BE2C (cell line): ENCODE data around the gene MID1.
A peak's percentile ranks its signal among the peaks of the same experiment; 100 is the strongest.

ENCODE experiments used
- DNase-seq: peaks from one replicate; pipeline ENCODE4 v3.0.0-alpha.2; 2020
- H3K27me3 ChIP-seq: fragments of 250-450 bp; sonication (Bioruptor Pico); 2 replicates; pipeline ENCODE4 v1.5.1; 2020; ENCODE audit warnings: mild to moderate bottlenecking
- H3K36me3 ChIP-seq: fragments of 250-450 bp; sonication (Bioruptor Pico); 2 replicates; pipeline ENCODE4 v1.5.1; 2020; ENCODE audit warnings: mild to moderate bottlenecking
- H3K4me1 ChIP-seq: fragments of 250-450 bp; sonication (Bioruptor Pico); 2 replicates; pipeline ENCODE4 v1.5.1; 2020
- H3K4me3 ChIP-seq: 2 replicates; pipeline ENCODE4 v1.5.1; 2011; ENCODE audit warnings: low read depth, low read length
- H3K9me3 ChIP-seq: fragments of 250-450 bp; sonication (Bioruptor Pico); 2 replicates; pipeline ENCODE4 v1.5.1; 2020
- TF ChIP-seq, protein P1 (sequence below): IDR thresholded peaks from 2 replicates; pipeline ENCODE4 v1.5.1; 2012; ENCODE audit warnings: mild to moderate bottlenecking, low read depth, low read length

The MID1 gene

DNA sequence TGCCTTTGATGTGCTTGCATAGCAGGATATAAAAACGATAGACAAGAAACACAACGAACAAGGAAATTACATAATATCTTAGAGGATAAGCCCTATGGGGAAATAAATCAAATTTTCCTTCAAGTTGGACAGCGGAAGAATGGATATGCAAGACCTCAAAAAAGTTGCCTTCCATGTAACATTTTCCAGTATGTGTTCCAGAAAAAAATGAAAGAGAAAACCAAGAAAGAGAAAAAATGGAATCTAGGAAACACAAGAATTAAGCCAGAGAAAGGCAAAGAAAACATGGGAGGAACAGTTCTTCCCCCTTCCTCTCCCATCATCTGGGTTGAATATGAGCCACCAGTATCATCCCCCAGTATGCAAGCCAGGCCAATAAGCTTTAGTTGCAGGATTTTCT is 34.6 kb upstream of the MID1 start:
- H3K9me3 ChIP-seq: no peaks in the 10 kb centered on the region
- H3K27me3 ChIP-seq: no peaks in the 10 kb centered on the region
- TF ChIP-seq, protein P1, sequence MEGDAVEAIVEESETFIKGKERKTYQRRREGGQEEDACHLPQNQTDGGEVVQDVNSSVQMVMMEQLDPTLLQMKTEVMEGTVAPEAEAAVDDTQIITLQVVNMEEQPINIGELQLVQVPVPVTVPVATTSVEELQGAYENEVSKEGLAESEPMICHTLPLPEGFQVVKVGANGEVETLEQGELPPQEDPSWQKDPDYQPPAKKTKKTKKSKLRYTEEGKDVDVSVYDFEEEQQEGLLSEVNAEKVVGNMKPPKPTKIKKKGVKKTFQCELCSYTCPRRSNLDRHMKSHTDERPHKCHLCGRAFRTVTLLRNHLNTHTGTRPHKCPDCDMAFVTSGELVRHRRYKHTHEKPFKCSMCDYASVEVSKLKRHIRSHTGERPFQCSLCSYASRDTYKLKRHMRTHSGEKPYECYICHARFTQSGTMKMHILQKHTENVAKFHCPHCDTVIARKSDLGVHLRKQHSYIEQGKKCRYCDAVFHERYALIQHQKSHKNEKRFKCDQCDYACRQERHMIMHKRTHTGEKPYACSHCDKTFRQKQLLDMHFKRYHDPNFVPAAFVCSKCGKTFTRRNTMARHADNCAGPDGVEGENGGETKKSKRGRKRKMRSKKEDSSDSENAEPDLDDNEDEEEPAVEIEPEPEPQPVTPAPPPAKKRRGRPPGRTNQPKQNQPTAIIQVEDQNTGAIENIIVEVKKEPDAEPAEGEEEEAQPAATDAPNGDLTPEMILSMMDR: no peak
- H3K36me3 ChIP-seq: no peaks in the 10 kb centered on the region
- H3K4me1 ChIP-seq: no peaks in the 10 kb centered on the region
- no peak for DNase-seq
- H3K4me3 ChIP-seq: no peak overlapping the region

DNA sequence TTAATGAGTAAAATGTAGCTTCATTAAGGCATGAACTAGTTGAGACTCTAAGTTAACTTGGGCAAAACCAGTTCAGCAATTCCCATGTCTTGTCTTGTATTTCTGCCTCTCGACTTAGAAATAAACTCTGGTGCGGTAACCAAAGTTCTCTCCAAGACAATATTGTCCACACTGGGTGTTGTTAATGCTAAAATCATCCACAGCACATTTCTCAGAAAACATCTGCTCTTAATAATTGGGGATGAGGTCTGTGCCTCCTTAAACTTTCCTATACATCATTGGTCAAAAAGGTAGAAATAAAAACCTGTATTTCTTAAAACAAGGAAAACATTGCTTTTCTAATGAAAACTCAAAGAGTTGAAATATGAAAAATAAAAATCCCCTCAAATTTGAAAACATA is 32.9 kb upstream of the MID1 start:
- H3K9me3 ChIP-seq: no peaks in the 10 kb centered on the region
- H3K4me3 ChIP-seq: no peak overlapping the region
- no peak for DNase-seq
- H3K27me3 ChIP-seq: no peaks in the 10 kb centered on the region
- H3K4me1 ChIP-seq: no peaks in the 10 kb centered on the region
- H3K36me3 ChIP-seq: no peaks in the 10 kb centered on the region
- TF ChIP-seq, protein P1: no peak

DNA sequence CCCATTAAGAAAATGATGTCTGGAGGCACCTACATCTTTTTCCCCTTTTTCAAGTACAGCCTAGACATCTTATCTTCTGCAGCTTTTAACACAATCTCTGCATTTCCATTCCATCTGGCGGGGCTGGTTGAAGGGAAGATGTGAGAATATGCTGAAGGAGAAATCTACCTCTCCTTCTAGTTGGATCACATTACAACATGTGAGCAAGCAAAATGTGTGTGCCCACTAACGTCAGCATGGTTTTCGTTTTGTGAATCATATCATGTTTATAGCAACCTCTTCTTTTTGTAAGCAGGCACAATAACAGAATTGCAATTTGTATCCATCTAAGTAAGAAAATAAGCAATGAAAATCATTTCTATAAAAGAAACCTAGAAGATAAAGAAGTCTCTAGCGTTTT is 28.9 kb upstream of the MID1 start:
- DNase-seq: no peak
- H3K9me3 ChIP-seq: no peaks in the 10 kb centered on the region
- no peaks in the 10 kb centered on the region for H3K4me1 ChIP-seq
- H3K4me3 ChIP-seq: no peak overlapping the region
- H3K36me3 ChIP-seq: no peaks in the 10 kb centered on the region
- H3K27me3 ChIP-seq: no peaks in the 10 kb centered on the region
- TF ChIP-seq, protein P1: no peak

DNA sequence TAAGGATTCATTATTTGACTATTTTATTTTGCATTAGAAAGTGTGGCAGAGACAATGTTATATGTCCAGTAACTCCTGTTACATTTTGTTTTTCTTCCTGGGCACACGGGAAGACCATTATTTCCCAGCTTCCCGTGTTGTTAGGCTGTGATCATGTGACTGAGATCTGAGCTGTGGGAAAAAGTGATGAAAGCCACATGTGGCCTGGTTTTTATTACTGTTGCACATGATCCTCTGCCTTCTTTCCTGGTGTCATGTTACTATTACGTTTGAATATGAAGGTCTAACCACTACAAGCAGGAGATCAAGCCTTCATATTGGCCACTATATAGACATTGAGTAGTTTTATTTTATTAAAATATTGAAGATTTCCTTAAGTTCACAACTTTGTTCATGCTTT is 28.2 kb upstream of the MID1 start:
- no peak overlapping the region for H3K4me3 ChIP-seq
- H3K27me3 ChIP-seq: no peaks in the 10 kb centered on the region
- H3K4me1 ChIP-seq: no peaks in the 10 kb centered on the region
- TF ChIP-seq, protein P1: no peak
- DNase-seq: no peak
- H3K9me3 ChIP-seq: no peaks in the 10 kb centered on the region
- no peaks in the 10 kb centered on the region for H3K36me3 ChIP-seq

DNA sequence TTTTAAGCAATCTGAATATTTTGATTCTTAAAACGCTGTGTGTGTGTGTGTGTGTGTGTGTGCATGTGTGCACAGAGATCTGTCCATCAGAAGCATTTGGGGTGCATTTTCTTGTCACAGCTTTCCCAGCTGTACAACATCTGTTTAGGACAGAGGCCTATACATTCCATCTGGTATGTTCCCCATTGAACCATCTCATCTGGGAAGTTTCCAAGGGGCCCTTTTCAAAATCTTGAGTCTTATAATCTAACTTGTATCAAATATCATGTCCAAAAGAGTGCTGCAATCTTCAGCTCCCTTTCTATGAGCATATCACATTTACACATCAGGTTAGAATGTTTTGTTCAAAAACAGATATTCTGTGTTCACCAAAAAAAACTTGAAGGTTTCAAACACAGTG is 16.5 kb upstream of the MID1 start:
- Histone ChIP-seq H3K27me3 (no peaks in the 10 kb centered on the region), H3K4me3 (no peak overlapping the region), H3K9me3 (no peaks in the 10 kb centered on the region), H3K4me1 (no peaks in the 10 kb centered on the region), H3K36me3 (no peaks in the 10 kb centered on the region)
- no peak for DNase-seq
- TF ChIP-seq, protein P1: no peak

DNA sequence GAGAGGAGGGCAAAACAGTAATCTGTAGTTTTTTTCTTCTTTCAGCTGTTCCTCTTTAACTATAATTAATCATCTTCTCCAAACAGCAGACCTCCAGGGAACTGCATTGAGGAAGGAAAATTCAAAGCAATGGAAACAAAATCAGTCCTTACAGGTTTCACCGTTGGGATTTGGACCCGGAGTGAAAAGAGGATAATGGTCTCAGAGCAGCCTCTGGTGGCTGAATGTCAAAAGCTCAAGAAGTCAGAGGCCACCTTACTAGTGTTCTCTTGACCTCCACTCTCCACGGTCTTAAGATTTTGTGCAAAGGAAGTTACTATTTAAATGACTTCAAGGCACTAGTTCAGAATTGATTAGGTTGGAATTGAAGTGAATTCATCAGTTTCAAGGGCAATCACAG is 16.0 kb upstream of the MID1 start:
- TF ChIP-seq, protein P1: peak; percentile 90
- DNase-seq: peak; percentile 32
- no peaks in the 10 kb centered on the region for H3K9me3 ChIP-seq
- H3K4me3 ChIP-seq: no peak overlapping the region
- no peaks in the 10 kb centered on the region for H3K36me3 ChIP-seq
- H3K4me1 ChIP-seq: no peaks in the 10 kb centered on the region
- no peaks in the 10 kb centered on the region for H3K27me3 ChIP-seq
